HUES6 (cell line): ENCODE data around the gene FRAS1.
"Not testable (repeated sequence)": the region's sequence is repeated elsewhere in the genome, so short reads cannot be mapped to it uniquely, and the experiment has no call there.

ENCODE experiments used
- H3K27ac ChIP-seq: 2 replicates; pipeline ENCODE4 v1.7.0; 2013; ENCODE audit warnings: low read depth, mild to moderate bottlenecking, low read length, inconsistent platforms
- H3K27me3 ChIP-seq: 2 replicates; pipeline ENCODE4 v1.6.1; 2013; ENCODE audit warnings: low read length; ENCODE audit not compliant: control insufficient read depth, insufficient read depth
- H3K36me3 ChIP-seq: 2 replicates; pipeline ENCODE4 v1.6.1; 2013; ENCODE audit warnings: low read length; ENCODE audit not compliant: control insufficient read depth, insufficient read depth
- H3K4me1 ChIP-seq: 2 replicates; pipeline ENCODE4 v1.6.1; 2013; ENCODE audit warnings: low read length; ENCODE audit not compliant: control insufficient read depth, insufficient read depth
- H3K4me3 ChIP-seq: 2 replicates; pipeline ENCODE4 v1.5.1; 2013; ENCODE audit warnings: low read depth, low read length
- H3K9ac ChIP-seq: one replicate; pipeline ENCODE4 v1.6.1; 2013; ENCODE audit warnings: mild to moderate bottlenecking, low read length
- H3K9me3 ChIP-seq: 2 replicates; pipeline ENCODE4 v1.6.1; 2013; ENCODE audit warnings: low read depth, low read length; ENCODE audit not compliant: control insufficient read depth, insufficient read depth

FRAS1 gene

DNA sequence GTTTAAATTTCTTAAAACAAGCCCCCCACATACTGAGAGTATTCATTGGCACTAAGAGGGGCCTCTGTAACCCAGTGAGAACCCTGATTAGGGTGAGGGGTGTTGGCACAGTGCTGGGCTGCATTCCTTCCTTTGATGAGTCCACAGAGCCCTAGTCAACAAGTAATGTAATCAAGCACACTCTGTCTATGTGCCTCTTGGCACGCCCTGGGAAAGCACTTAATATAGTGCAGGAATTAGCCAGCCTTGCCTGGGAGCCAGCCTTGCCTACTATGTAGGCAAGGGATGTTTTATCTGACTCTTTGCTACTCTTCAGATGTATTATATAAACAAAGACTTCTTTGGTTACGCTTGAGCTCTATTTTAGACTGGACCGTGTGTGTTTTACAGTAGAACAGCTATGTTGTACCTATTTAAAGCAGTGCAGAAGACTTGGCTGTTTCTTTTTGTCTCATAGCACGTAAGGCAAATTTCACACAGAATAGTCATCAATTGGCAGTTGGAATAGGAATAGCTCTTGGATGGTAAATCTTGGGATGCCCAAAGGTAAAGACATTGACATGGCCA, 64.3 kb downstream of the FRAS1 start:
- peaks cover 7% of the 10 kb centered on the region for H3K4me1 ChIP-seq
- no peak overlapping the region for H3K4me3 ChIP-seq
- no peaks in the 10 kb centered on the region for H3K27me3 ChIP-seq
- no peaks in the 10 kb centered on the region for H3K36me3 ChIP-seq
- no peak overlapping the region for H3K9ac ChIP-seq
- H3K27ac ChIP-seq, result no peak overlapping the region
- 0 out of 2 replicates have a peak, but pooled peaks cover 7% of the 10 kb centered on the region for H3K9me3 ChIP-seq

DNA sequence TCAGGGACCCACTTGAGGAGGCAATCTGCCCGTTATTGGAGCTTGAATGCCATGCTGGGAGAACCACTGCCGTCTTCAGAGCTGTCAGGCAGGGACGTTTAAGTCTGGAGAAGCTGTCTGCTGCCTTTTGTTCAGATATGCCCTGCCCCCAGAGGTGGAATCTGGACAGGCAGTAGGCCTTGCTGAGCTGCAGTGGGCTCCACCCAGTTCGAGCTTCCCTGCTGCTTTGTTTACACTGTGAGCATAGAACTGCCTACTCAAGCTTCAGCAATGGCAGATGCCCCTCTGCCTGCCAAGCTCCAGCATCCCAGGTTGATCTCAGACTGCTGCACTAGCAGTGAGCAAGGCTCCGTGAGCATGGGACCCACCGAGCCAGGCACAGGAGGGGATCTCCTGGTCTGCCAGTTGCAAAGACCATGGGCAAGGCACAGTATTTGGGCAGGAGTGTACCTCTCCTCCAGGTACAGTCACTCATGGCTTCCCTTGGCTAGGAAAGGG, 68.8 kb downstream of the FRAS1 start:
- not testable (repeated sequence) for H3K9me3 ChIP-seq, H3K4me3 ChIP-seq, H3K27me3 ChIP-seq, H3K27ac ChIP-seq, H3K9ac ChIP-seq, H3K36me3 ChIP-seq, H3K4me1 ChIP-seq

DNA sequence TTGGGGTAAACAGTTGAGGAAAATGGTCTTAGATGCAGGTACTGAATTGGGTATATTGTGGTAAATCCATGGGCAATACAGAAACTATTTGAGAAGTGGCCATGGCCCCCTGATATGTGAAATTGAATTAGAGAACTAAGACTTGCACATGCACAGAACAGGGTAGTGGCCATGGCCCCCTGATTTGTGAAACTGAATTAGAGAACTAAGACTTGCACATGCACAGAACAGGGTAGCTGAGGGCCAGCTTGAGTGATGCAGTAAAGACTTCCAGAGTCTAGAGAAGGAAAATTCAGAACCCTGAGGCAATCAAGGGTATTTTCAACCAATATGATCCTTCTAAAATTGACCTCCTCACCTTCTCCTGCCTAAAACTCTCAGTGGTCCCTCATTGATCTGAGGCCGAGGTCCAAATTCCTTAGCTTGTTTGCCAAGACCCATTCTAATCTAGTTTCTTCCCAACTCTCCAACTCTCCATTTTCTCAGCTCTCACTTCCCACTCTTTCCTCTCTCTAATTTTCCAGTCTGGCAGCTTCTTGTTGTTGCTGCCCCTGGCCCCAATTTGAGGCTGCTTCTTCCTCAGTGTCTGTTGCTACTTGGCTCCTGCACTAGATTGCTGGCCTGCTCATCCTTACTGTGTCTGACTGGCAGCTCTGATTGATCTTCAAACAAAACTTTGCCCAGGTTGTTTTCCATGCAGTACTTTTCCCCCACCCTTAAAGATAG, 72.4 kb downstream of the FRAS1 start:
- Histone ChIP-seq H3K4me3 (no peak overlapping the region), H3K4me1 (peaks cover 7% of the 10 kb centered on the region), H3K27ac (no peak overlapping the region)

DNA sequence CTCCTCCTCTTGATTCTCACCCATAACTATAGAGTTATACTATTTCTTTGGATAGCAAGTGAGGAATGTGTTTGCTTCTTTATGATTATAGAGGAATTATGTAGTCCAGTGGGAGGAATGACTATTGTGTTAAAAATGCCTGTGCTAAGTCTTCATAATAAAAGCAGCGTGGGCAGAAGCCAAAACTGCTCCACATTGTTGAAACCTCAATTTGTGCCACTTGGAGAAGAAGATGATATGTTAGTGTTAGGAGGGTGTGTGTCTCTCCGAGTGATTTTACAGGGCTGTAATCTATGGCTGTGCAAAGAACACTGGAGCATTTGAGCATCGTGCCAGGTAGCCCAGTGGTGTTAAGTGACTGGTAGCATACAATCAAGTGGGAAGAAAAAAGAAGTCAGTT, 74.3 kb downstream of the FRAS1 start:
- H3K27me3 ChIP-seq, result no peaks in the 10 kb centered on the region
- no peaks in the 10 kb centered on the region for H3K36me3 ChIP-seq
- H3K4me1 ChIP-seq, result no peaks in the 10 kb centered on the region
- H3K4me3 ChIP-seq, result no peak overlapping the region
- no peak overlapping the region for H3K9ac ChIP-seq
- H3K27ac ChIP-seq, result no peak overlapping the region
- H3K9me3 ChIP-seq, result no peaks in the 10 kb centered on the region

More for the DNA sequence above, 72.4 kb downstream of the FRAS1 start:
- Histone ChIP-seq H3K9me3 (no peaks in the 10 kb centered on the region), H3K9ac (no peak overlapping the region), H3K27me3 (no peaks in the 10 kb centered on the region), H3K36me3 (no peaks in the 10 kb centered on the region)

DNA sequence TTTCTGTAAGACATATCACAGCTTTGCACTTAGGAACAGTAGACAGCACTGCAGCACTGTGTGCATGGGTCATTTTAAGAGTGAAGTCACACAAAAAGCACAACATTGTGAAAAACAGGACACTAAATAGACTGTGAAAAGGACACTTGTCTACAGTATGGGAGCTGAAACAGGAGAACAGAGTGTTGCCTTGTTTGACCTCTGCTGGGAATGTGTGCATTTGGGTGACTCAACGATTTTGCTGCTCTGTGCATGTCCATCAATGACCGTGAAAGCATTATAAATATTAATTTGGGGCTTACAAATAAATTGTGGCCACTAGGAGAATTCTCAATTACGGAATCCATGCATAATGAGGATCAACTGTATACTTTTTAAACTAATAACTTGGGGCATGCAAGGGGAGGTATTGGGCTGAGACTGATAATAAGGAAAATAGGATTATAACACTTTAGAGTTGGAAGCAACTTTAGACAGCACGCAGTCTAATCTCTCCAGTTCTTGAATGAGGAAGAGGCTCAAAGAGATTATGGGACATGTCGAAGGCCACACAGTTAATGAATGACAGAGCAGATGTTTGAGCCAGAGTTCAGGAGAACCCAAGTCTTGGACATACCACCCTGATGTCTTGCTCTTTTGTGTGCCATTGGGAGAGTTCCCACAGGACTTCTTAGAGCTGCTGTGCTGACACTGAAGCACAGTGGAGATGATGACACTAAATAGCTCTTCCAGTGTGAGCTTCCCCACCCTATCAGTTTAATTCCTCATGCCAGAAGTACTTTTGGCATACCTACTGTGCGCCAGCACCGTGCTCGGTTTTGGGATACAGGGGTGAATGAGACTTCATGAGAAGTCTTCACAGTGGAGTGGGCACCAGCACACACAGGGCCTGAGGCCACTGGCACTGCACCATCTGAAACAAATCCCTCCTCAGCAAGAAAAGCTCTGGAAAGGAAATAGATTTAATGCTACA, 79.3 kb downstream of the FRAS1 start:
- no peaks in the 10 kb centered on the region for H3K4me1 ChIP-seq
- no peak overlapping the region for H3K9ac ChIP-seq
- H3K4me3 ChIP-seq, result no peak overlapping the region
- H3K36me3 ChIP-seq, result no peaks in the 10 kb centered on the region
- H3K9me3 ChIP-seq, result no peaks in the 10 kb centered on the region
- no peaks in the 10 kb centered on the region for H3K27me3 ChIP-seq
- no peak overlapping the region for H3K27ac ChIP-seq

DNA sequence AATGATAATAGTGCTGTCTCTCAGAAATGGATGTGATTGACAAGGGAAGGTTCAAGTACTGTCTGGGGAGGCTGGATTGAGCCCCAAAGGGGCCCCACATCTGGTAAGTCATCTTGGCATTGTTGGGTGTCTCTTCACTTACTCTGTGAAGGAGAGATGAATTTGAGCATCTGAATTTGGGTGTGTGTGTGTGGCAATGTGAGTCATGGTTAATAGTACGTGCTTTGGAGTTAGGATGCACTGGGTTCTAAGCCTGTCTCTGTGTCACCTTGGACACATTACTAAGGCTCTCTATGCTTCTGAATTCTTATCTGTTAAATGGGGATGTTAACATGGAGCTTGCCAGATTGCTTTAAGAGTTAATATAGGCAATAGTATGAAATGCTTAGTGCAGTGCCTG, 80.4 kb downstream of the FRAS1 start:
- no peaks in the 10 kb centered on the region for H3K4me1 ChIP-seq

DNA sequence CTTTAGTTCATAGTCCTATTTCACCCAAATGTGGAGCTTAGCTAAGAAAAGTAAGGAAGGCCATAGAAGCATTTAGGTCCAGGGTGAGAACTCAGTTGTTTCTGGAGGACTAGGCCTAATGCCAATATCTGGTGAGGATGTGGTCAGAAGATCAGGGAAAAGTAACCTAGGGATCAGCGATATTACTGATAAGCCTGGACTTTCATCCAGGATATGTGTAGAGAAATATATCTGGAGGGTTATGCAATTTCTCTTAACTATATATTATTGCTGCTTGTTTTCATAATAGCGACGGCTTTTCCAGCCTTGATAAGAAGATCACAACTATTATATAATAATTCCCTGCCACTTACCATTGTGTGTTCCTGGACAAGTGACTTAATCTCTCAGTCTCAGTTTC, 81.1 kb downstream of the FRAS1 start:
- Histone ChIP-seq H3K27ac (no peak overlapping the region), H3K36me3 (no peaks in the 10 kb centered on the region), H3K9me3 (no peaks in the 10 kb centered on the region), H3K9ac (no peak overlapping the region), H3K4me1 (no peaks in the 10 kb centered on the region), H3K27me3 (no peaks in the 10 kb centered on the region), H3K4me3 (no peak overlapping the region)

More for the DNA sequence above, 80.4 kb downstream of the FRAS1 start:
- no peak overlapping the region for H3K27ac ChIP-seq
- H3K9me3 ChIP-seq, result no peaks in the 10 kb centered on the region
- H3K27me3 ChIP-seq, result no peaks in the 10 kb centered on the region
- H3K36me3 ChIP-seq, result no peaks in the 10 kb centered on the region
- H3K9ac ChIP-seq, result no peak overlapping the region
- H3K4me3 ChIP-seq, result no peak overlapping the region

DNA sequence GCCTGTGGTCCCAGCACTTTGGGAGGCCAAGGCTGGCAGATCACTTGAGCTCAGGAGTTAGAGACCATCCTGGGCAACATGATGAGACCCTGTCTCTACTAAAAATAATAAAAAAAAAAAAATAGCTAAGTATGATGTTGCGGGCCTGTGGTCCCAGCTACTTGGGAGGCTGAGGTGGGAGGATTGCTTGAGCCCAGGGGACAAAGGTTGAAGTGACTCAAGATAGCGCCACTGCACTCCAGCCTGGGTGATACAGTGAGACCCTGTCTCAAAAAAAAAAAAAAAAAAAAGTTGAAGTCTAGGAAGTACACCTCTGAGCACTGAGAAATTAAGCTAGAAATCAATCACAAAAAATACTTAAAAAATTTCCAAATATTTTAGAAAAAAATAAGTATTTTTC, 86.5 kb downstream of the FRAS1 start:
- Histone ChIP-seq H3K27ac (no peak overlapping the region), H3K27me3 (no peaks in the 10 kb centered on the region), H3K36me3 (no peaks in the 10 kb centered on the region), H3K9ac (no peak overlapping the region), H3K4me3 (no peak overlapping the region), H3K9me3 (no peaks in the 10 kb centered on the region), H3K4me1 (no peaks in the 10 kb centered on the region)

DNA sequence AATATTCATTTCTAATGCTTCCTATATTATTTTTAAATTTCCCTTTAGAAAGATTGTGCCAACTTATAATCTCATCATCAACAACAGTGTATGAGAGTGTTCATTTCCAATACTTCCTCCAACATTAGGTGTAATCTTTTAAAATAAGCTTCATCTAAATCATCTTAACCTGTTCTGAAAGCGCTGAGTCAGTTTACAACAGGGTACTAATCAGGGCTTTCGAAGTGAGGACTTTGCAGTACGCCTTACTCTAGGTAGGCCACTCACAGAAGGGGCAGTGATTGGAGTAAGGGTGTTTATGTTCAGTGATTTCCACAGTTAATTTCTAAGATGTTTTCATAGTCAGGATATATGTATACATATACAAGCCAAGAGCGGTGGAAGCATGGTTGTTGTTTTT, 87.9 kb downstream of the FRAS1 start:
- Histone ChIP-seq H3K27ac (no peak overlapping the region), H3K9ac (no peak overlapping the region), H3K4me3 (no peak overlapping the region), H3K36me3 (no peaks in the 10 kb centered on the region), H3K9me3 (no peaks in the 10 kb centered on the region), H3K27me3 (no peaks in the 10 kb centered on the region), H3K4me1 (peaks cover 11% of the 10 kb centered on the region)

DNA sequence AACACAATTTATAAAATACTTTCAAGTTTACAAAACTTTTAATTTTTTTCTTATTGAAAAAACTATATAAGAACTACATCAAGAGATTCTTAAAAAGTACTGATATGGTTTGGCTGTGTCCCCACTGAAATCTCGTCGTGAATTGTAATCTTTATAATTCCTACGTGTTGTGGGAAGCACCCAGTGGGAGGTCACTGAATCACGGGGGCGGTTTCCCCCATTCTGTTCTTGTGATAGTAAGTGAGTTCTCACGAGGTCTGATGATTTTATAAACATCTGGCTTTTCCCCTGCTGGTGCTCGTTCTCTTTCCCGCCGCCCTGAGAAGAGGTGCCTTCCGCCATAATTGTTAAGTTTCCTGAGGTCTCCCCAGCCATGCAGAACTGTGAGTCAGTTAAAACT, 88.5 kb downstream of the FRAS1 start:
- H3K4me1 ChIP-seq, result peaks cover 11% of the 10 kb centered on the region
- no peaks in the 10 kb centered on the region for H3K9me3 ChIP-seq
- H3K27me3 ChIP-seq, result no peaks in the 10 kb centered on the region
- H3K27ac ChIP-seq, result no peak overlapping the region
- H3K9ac ChIP-seq, result no peak overlapping the region
- H3K4me3 ChIP-seq, result no peak overlapping the region
- no peaks in the 10 kb centered on the region for H3K36me3 ChIP-seq
